Measurements from ENCODE around the gene HACD4. TPM values are rescaled to one million over a fixed set of nuclear protein-coding genes. Genes with fewer than 3 reads are reported as not detected.

The HACD4 gene
- total and polyA plus RNA-seq, 2 donors (not counting 3 experiments of a cell fraction or from before 2014, with no cell fraction given): 1.3 to 1.4 TPM

GRCh38 chr9:21077781-21078180, 46.3 kb upstream of the HACD4 start, which contains the start of gene IFNB1:
TSS of gene IFNB1 (minus strand) at chr9:21077942. CDS start at chr9:21077869, 73 bp downstream.
- TF ChIP-seq POLR2A (IDR thresholded peaks at IDR 0.05; ENCODE audit: low read depth, low read length) (no peak), MYC (IDR thresholded peaks at IDR 0.05; ENCODE audit: low read depth, low read length) (no peak), JUN (IDR thresholded peaks at IDR 0.05; ENCODE audit: borderline replicate concordance, insufficient read depth, insufficient read length, low read depth) (no peak), CTCF (IDR thresholded peaks at IDR 0.05; ENCODE audit: extremely low read depth in 1 of 2, insufficient read depth in 1 of 2, low read depth in 1 of 2, low read length in 2 of 2) (no peak), POLR2AphosphoS5 (IDR thresholded peaks at IDR 0.05; ENCODE audit: insufficient read depth, low read depth, low read length) (no peak), FOS (IDR thresholded peaks at IDR 0.05; ENCODE audit: borderline replicate concordance, insufficient read depth, low read length) (no peak)
- Histone ChIP-seq H2AFZ (ENCODE audit: low read depth, low read length) (no peak within 1 kb of the TSS), H3K4me2 (ENCODE audit: insufficient read depth, low read length) (no peak within 1 kb of the TSS), H3K36me3 (ENCODE audit: control insufficient read depth in 2 of 2, extremely low read depth in 1 of 2, insufficient read depth in 2 of 2, low read length in 2 of 2) (no peaks in the 10 kb centered on the region), H3K27me3 (ENCODE audit: control insufficient read depth in 2 of 2, insufficient read depth in 2 of 2, low read length in 2 of 2) (peaks cover 2 to 8% of the 10 kb centered on the region in 2 experiments), H3K79me2 (ENCODE audit: control insufficient read depth, insufficient read depth, low read length) (no peaks in the 10 kb centered on the region), H4K20me1 (replicated peaks; ENCODE audit: control insufficient read depth, extremely low read depth, insufficient read depth, low read length) (no peaks in the 10 kb centered on the region), H3K9ac (replicated peaks; ENCODE audit: extremely low read depth, insufficient read depth, low read length) (no peak within 1 kb of the TSS), H3K4me1 (ENCODE audit: control insufficient read depth, extremely low read depth, insufficient read depth, low read length) (peaks cover 13% of the 10 kb centered on the region), H3K27ac (ENCODE audit: insufficient read depth, low read depth, low read length) (no peak within 1 kb of the TSS), H3K9me1 (replicated peaks; ENCODE audit: control insufficient read depth, extremely low read depth, insufficient read depth, low read length) (peaks cover 2% of the 10 kb centered on the region), H3K4me3 (replicated peaks in 1 of 3; ENCODE audit: insufficient read depth in 1 of 3, low read depth in 1 of 3, low read length in 3 of 3) (no peak within 1 kb of the TSS), H3K9me3 (replicated peaks; ENCODE audit: control insufficient read depth, insufficient read depth, low read length) (no peaks in the 10 kb centered on the region)
- POLR2A ChIA-PET: no interaction called here
- no peak for FAIRE-seq
- DNase-seq (ENCODE audit: low read depth, low spot score): no peak
- BruUV-seq (replicated peaks): no TSS peak
- dilution Hi-C loops (cut with MboI; ENCODE audit: extremely low pct_ligation_motif_present, low sequenced_read_pairs) (no loop called here), intact Hi-C loops (cut with micrococcal nuclease) (no loop called here)
- CTCF ChIA-PET: interaction anchor here (1.9 kb wide), 1 partner anchor 18 kb away, joined by 6 read pairs; no protein-coding TSS in a partner anchor

- no peaks in the 10 kb centered on the region for H3K9me3 ChIP-seq (replicated peaks; ENCODE audit: control insufficient read depth, insufficient read depth, low read length)
- ChIA-PET POLR2A (no interaction called here), CTCF (interaction anchor here (1.7 to 2.2 kb wide), 2 partner anchors 31 to 36 kb away, joined by 6 to 11 read pairs; no protein-coding TSS in a partner anchor)
- H4K20me1 ChIP-seq (replicated peaks; ENCODE audit: control insufficient read depth, extremely low read depth, insufficient read depth, low read length): no peaks in the 10 kb centered on the region
- no peak for FAIRE-seq
- no peaks in the 10 kb centered on the region for H3K36me3 ChIP-seq (ENCODE audit: control insufficient read depth in 2 of 2, extremely low read depth in 1 of 2, insufficient read depth in 2 of 2, low read length in 2 of 2)
- DNase-seq (ENCODE audit: low read depth, low spot score): no peak
- H3K27me3 ChIP-seq (ENCODE audit: control insufficient read depth in 2 of 2, insufficient read depth in 2 of 2, low read length in 2 of 2): peaks cover 2 to 8% of the 10 kb centered on the region in 2 experiments
- H3K9ac ChIP-seq (replicated peaks; ENCODE audit: extremely low read depth, insufficient read depth, low read length): no peak overlapping the region
- H3K79me2 ChIP-seq (ENCODE audit: control insufficient read depth, insufficient read depth, low read length): no peaks in the 10 kb centered on the region
- BruUV-seq (replicated peaks): no TSS peak
- dilution Hi-C loops (cut with MboI; ENCODE audit: extremely low pct_ligation_motif_present, low sequenced_read_pairs) (no loop called here), intact Hi-C loops (cut with micrococcal nuclease) (no loop called here)
- H3K4me1 ChIP-seq (ENCODE audit: control insufficient read depth, extremely low read depth, insufficient read depth, low read length): peaks cover 6% of the 10 kb centered on the region
- no peak overlapping the region for H2AFZ ChIP-seq (ENCODE audit: low read depth, low read length)
- no peak overlapping the region for H3K4me3 ChIP-seq (replicated peaks in 1 of 3; ENCODE audit: insufficient read depth in 1 of 3, low read depth in 1 of 3, low read length in 3 of 3)
- H3K9me1 ChIP-seq (replicated peaks; ENCODE audit: control insufficient read depth, extremely low read depth, insufficient read depth, low read length): peaks cover 2% of the 10 kb centered on the region
- no peak overlapping the region for H3K4me2 ChIP-seq (ENCODE audit: insufficient read depth, low read length)
- no peak overlapping the region for H3K27ac ChIP-seq (ENCODE audit: insufficient read depth, low read depth, low read length)
- TF ChIP-seq JUN (IDR thresholded peaks at IDR 0.05; ENCODE audit: borderline replicate concordance, insufficient read depth, insufficient read length, low read depth) (no peak), EZH2 (IDR thresholded peaks at IDR 0.05; ENCODE audit: borderline replicate concordance, low read depth, low read length, severe bottlenecking) (no peak), FOS (IDR thresholded peaks at IDR 0.05; ENCODE audit: borderline replicate concordance, insufficient read depth, low read length) (no peak), MYC (IDR thresholded peaks at IDR 0.05; ENCODE audit: low read depth, low read length) (no peak), POLR2AphosphoS5 (IDR thresholded peaks at IDR 0.05; ENCODE audit: insufficient read depth, low read depth, low read length) (no peak), MAX (IDR thresholded peaks at IDR 0.05; ENCODE audit: insufficient read depth, insufficient read length) (no peak), POLR2A (IDR thresholded peaks at IDR 0.05; ENCODE audit: low read depth, low read length) (no peak), GATA2 (IDR thresholded peaks at IDR 0.05; ENCODE audit: insufficient read depth, insufficient read length, low read depth, low read length) (no peak), CTCF (IDR thresholded peaks at IDR 0.05; ENCODE audit: extremely low read depth in 1 of 2, insufficient read depth in 1 of 2, low read depth in 1 of 2, low read length in 2 of 2) (no peak)
Measured at GRCh38 chr9:21075484-21075883, 44.0 kb upstream of the HACD4 start.
